ENCODE results near the gene JAM2. TPM values are rescaled to one million over a fixed set of nuclear protein-coding genes. Genes with fewer than 3 reads are reported as not detected.

The JAM2 gene
- total RNA-seq, 1 experiment from 2014 or later = 0.20 TPM

GRCh38 chr21:25637851-25638659 lies 1.0 kb upstream of the JAM2 start:
- H3K9me3 ChIP-seq = no peaks in the 10 kb centered on the region
- intact Hi-C loops (cut with micrococcal nuclease; ENCODE audit: unreplicated experiment) = no loop called here
- POLR2A ChIA-PET = interaction anchor here (0.6 kb wide), 1 partner anchor 9 kb away, joined by 3 read pairs; no protein-coding TSS in a partner anchor
- no peak overlapping the region for H3K4me3 Mint-ChIP-seq (ENCODE audit: unreplicated experiment)
- H3K36me3 Mint-ChIP-seq (ENCODE audit: insufficient read depth, unreplicated experiment) = no peaks in the 10 kb centered on the region
- H3K9me3 Mint-ChIP-seq (ENCODE audit: unreplicated experiment) = no peaks in the 10 kb centered on the region
- no peak overlapping the region for H3K27ac Mint-ChIP-seq (ENCODE audit: unreplicated experiment)
- no peaks in the 10 kb centered on the region; the same call in 1 of the 2 replicates for H3K27me3 ChIP-seq (replicated peaks; ENCODE audit: control insufficient read depth, insufficient read depth, low read length)
- BruUV-seq (replicated peaks) = no TSS peak
- H3K27me3 Mint-ChIP-seq (ENCODE audit: insufficient read depth, unreplicated experiment) = peaks cover 24% of the 10 kb centered on the region
- TF ChIP-seq, protein P1, sequence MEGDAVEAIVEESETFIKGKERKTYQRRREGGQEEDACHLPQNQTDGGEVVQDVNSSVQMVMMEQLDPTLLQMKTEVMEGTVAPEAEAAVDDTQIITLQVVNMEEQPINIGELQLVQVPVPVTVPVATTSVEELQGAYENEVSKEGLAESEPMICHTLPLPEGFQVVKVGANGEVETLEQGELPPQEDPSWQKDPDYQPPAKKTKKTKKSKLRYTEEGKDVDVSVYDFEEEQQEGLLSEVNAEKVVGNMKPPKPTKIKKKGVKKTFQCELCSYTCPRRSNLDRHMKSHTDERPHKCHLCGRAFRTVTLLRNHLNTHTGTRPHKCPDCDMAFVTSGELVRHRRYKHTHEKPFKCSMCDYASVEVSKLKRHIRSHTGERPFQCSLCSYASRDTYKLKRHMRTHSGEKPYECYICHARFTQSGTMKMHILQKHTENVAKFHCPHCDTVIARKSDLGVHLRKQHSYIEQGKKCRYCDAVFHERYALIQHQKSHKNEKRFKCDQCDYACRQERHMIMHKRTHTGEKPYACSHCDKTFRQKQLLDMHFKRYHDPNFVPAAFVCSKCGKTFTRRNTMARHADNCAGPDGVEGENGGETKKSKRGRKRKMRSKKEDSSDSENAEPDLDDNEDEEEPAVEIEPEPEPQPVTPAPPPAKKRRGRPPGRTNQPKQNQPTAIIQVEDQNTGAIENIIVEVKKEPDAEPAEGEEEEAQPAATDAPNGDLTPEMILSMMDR (IDR thresholded peaks at IDR 0.05; ENCODE audit: insufficient read depth in 1 of 2, low read depth in 1 of 2, low read length in 1 of 2, severe bottlenecking in 1 of 2, unreplicated experiment in 1 of 2) = no peak
- no peaks in the 10 kb centered on the region for H3K36me3 ChIP-seq (ENCODE audit: control insufficient read depth, insufficient read depth, low read length)
- CTCF ChIA-PET = no interaction called here
- H3K4me3 ChIP-seq (ENCODE audit: low read depth, low read length) = no peak overlapping the region
- H3K4me1 Mint-ChIP-seq (ENCODE audit: low read depth, unreplicated experiment) = peaks cover 6% of the 10 kb centered on the region
- DNase-seq = no peak
- H3K4me1 ChIP-seq = no peaks in the 10 kb centered on the region

DNA sequence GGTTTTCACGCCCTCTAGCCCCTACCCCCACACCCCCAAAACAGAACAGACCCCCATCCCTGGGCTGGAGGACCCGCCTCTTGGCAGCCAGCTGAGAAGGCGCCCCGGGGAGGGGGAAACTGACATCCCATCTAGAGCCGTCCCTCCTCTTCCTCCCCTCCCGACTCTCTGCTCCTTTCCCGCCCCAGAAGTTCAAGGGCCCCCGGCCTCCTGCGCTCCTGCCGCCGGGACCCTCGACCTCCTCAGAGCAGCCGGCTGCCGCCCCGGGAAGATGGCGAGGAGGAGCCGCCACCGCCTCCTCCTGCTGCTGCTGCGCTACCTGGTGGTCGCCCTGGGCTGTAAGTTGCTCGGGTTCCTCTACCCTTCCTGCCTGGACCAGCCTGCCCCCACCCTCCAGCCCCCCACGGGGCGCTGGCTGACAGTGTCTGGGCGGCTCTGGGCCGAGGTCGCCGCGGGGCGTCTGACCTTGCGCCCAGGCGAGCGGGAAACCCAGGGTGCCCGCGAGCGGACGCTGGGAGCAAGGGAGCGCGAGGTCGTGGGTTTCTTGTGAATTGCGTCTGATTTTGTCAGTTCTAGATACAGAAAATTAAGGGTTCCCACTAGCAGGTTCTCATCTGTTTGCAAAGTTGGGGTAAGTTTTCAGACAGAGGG lies 618 bp downstream of the JAM2 start:
- intact Hi-C loops (cut with micrococcal nuclease; ENCODE audit: unreplicated experiment) = no loop called here
- ChIA-PET POLR2A (no interaction called here), CTCF (no interaction called here)
- TF ChIP-seq, protein P1 (IDR thresholded peaks at IDR 0.05; ENCODE audit: insufficient read depth in 1 of 2, low read depth in 1 of 2, low read length in 1 of 2, severe bottlenecking in 1 of 2, unreplicated experiment in 1 of 2) = no peak
- no peak for DNase-seq
- Histone ChIP-seq H3K4me3 (ENCODE audit: low read depth, low read length) (no peak overlapping the region; the same call in 1 of the 2 replicates), H3K4me1 (no peaks in the 10 kb centered on the region), H3K36me3 (ENCODE audit: control insufficient read depth, insufficient read depth, low read length) (no peaks in the 10 kb centered on the region), H3K9me3 (no peaks in the 10 kb centered on the region), H3K27me3 (replicated peaks; ENCODE audit: control insufficient read depth, insufficient read depth, low read length) (no peaks in the 10 kb centered on the region; the same call in 1 of the 2 replicates)
- H3K27me3 Mint-ChIP-seq (ENCODE audit: insufficient read depth, unreplicated experiment) = peaks cover 24% of the 10 kb centered on the region
- H3K9me3 Mint-ChIP-seq (ENCODE audit: unreplicated experiment) = no peaks in the 10 kb centered on the region
- H3K4me3 Mint-ChIP-seq (ENCODE audit: unreplicated experiment) = no peak overlapping the region
- no TSS peak for BruUV-seq (replicated peaks)
- H3K27ac Mint-ChIP-seq (ENCODE audit: unreplicated experiment) = no peak overlapping the region
- H3K4me1 Mint-ChIP-seq (ENCODE audit: low read depth, unreplicated experiment) = peaks cover 6% of the 10 kb centered on the region
- no peaks in the 10 kb centered on the region for H3K36me3 Mint-ChIP-seq (ENCODE audit: insufficient read depth, unreplicated experiment)

DNA sequence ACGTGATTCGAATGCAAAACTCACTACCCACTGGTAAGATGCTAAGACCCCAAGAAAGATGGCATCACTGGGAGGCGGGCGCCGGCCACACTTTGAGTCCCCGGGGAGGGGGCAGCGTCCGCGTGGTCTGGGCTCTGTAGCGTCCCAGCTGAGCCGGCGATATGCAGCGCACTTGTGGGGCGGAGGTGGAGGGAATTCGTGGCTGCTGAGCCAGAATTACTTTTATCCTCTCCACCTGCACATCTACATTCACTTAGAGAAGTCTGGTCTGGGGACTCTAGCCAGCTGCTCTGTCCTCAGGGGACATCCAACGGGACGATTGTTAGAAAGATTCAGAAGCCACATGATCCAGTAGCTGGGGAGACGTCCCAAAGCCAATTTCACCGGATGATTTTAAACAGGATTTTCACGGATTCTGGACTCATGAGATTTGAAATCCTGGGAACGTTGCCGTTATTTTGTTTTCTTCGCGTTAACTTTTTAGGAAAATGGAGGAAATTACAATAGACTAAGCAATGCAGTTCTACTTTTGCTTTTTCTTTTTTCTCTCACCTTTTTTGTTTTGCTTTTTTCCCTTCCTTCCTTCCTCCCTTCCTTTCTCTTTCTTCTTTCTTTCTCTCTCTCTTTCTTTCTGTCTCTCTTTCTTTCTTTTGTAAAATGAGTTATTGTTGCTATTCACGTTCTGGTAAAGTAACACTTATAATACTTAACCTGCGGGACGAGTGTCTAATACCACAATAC lies 1.3 kb downstream of the JAM2 start:
- H3K4me3 ChIP-seq (ENCODE audit: low read depth, low read length) = no peak overlapping the region
- TF ChIP-seq, protein P1 (IDR thresholded peaks at IDR 0.05; ENCODE audit: insufficient read depth in 1 of 2, low read depth in 1 of 2, low read length in 1 of 2, severe bottlenecking in 1 of 2, unreplicated experiment in 1 of 2) = no peak
- H3K9me3 ChIP-seq = no peaks in the 10 kb centered on the region
- Mint-ChIP-seq H3K4me3 (ENCODE audit: unreplicated experiment) (no peak overlapping the region), H3K4me1 (ENCODE audit: low read depth, unreplicated experiment) (peaks cover 6% of the 10 kb centered on the region), H3K9me3 (ENCODE audit: unreplicated experiment) (no peaks in the 10 kb centered on the region), H3K27ac (ENCODE audit: unreplicated experiment) (no peak overlapping the region), H3K36me3 (ENCODE audit: insufficient read depth, unreplicated experiment) (no peaks in the 10 kb centered on the region), H3K27me3 (ENCODE audit: insufficient read depth, unreplicated experiment) (peaks cover 24% of the 10 kb centered on the region)
- BruUV-seq (replicated peaks) = no TSS peak
- H3K4me1 ChIP-seq = no peaks in the 10 kb centered on the region
- intact Hi-C loops (cut with micrococcal nuclease; ENCODE audit: unreplicated experiment) = no loop called here
- ChIA-PET CTCF (no interaction called here), POLR2A (no interaction called here)
- H3K36me3 ChIP-seq (ENCODE audit: control insufficient read depth, insufficient read depth, low read length) = no peaks in the 10 kb centered on the region
- no peaks in the 10 kb centered on the region; the same call in 1 of the 2 replicates for H3K27me3 ChIP-seq (replicated peaks; ENCODE audit: control insufficient read depth, insufficient read depth, low read length)
- no peak for DNase-seq
